Mucosa of rectum (tissue), 2 donors: Measurements from ENCODE around the gene ACAP1.
"Not testable (repeated sequence)": the region's sequence is repeated elsewhere in the genome, so short reads cannot be mapped to it uniquely, and the experiment has no call there.

Experiments used
- H3K27ac ChIP-seq, 2 donors: one replicate each; pipeline ENCODE4 v1.7.0; 2013; ENCODE audit warnings: inconsistent platforms in 2 of 2, low read depth in 2 of 2, low read length in 2 of 2
- H3K27me3 ChIP-seq, 2 donors: one replicate each; pipeline ENCODE4 v1.7.0; 2013; ENCODE audit warnings: low read length in 2 of 2; ENCODE audit not compliant: control insufficient read depth in 2 of 2, insufficient read depth in 2 of 2
- H3K36me3 ChIP-seq, 2 donors: one replicate each; pipeline ENCODE4 v1.7.0; 2013; ENCODE audit warnings: low read length in 2 of 2; ENCODE audit not compliant: control insufficient read depth in 2 of 2, insufficient read depth in 2 of 2
- H3K4me1 ChIP-seq, 2 donors: one replicate each; pipeline ENCODE4 v1.7.0; 2013; ENCODE audit warnings: low read length in 2 of 2, mild to moderate bottlenecking in 1 of 2; ENCODE audit not compliant: control insufficient read depth in 2 of 2, insufficient read depth in 2 of 2
- H3K4me3 ChIP-seq, 2 donors: one replicate each; pipeline ENCODE4 v1.7.0; 2013; ENCODE audit warnings: low read length in 2 of 2
- H3K9ac ChIP-seq, 2 donors: one replicate each; pipeline ENCODE4 v1.7.0; 2013; ENCODE audit warnings: low read length in 2 of 2, low read depth in 1 of 2, mild to moderate bottlenecking in 1 of 2
- H3K9me3 ChIP-seq, 2 donors: one replicate each; pipeline ENCODE4 v1.7.0; 2013; ENCODE audit warnings: low read length in 2 of 2; ENCODE audit not compliant: control insufficient read depth in 2 of 2
- donor health status: healthy.
- donor health status: Normal muscosa, but diverticular disease.

ACAP1 gene

DNA sequence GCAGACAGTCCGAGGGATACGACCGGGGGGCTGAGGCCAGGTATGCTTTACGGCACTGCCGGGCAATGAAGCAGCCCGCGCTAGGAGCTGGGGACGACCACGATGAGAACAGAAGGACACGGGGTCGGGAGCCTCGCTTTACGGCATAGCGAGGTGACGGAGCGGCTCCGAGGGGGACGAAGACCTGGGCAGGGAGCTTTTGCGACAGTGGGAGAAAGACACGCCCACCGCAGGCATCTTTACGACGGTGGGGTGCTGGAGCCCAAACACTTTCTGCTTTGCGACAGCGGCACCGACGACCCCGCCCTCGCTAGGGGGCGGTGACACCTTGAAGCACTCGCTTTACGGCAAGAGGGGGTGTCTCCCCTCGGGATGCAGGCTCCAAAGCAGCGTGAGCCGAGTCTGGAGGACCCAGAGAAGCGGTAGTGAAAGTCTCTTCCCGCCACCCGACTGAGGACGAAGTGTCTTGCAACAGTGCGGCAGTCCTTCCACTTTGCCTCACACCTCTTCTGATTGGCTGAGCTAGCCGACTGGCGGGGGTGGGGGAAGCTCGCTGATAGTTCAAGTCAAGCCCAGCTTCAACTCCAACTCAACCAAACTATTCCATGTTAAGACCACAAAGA lies 6.8 kb upstream of the ACAP1 start:
- Histone ChIP-seq H3K27ac (peak overlapping the region; percentile 92 to 96), H3K27me3 (no peaks in the 10 kb centered on the region), H3K9me3 (no peaks in the 10 kb centered on the region), H3K4me3 (peak overlapping the region; percentile 95 to 97), H3K36me3 (peaks cover 3 to 20% of the 10 kb centered on the region in 2 donors), H3K4me1 (peaks cover 7 to 23% of the 10 kb centered on the region in 2 donors), H3K9ac (peak overlapping the region; percentile 79 to 89)

DNA sequence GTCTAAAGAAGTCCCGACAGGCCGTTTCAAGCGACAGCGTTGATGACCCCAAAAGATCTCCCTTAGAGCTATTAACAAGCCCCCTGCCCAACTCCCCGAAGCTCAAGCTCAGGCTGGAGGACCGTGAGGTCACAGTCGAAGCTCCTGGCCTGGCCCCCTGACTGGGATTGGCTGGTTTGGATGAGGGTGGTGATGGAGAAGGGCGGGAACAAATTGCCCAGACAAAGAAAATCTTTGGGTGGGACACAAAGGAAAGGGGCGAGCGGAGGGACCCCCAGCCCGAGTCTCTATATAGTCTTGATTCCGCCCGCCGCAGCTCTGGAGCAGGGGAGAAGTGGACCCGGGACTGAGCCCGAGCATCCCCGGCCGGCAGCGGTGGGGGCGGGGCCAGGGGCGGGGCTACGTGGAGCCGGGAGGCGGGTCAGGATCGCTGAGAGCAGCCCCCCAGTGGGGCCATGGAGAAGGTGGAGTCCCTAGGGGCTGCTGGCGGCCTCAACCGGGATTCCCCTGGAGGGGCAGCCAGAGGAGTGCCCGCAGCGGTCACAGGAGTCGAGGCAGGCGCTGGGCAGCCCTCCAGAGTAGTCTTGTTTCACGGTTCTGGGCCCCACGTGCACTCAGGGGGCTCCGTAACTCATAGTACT lies 6.2 kb upstream of the ACAP1 start:
- peaks cover 7 to 22% of the 10 kb centered on the region in 2 donors for H3K4me1 ChIP-seq
- peak overlapping the region; percentile 79 to 89 for H3K9ac ChIP-seq
- no peaks in the 10 kb centered on the region for H3K9me3 ChIP-seq
- peaks cover 0 to 16% of the 10 kb centered on the region in 2 donors for H3K36me3 ChIP-seq
- no peaks in the 10 kb centered on the region for H3K27me3 ChIP-seq
- H3K27ac ChIP-seq = peak overlapping the region; percentile 92 to 96
- peak overlapping the region; percentile 95 to 97 for H3K4me3 ChIP-seq

- H3K27me3 ChIP-seq = peaks cover 0 to 2% of the 10 kb centered on the region in 2 donors
- H3K36me3 ChIP-seq = peaks cover 0 to 12% of the 10 kb centered on the region in 2 donors
- H3K4me1 ChIP-seq = peaks cover 7 to 22% of the 10 kb centered on the region in 2 donors
- H3K4me3 ChIP-seq = peak overlapping the region; percentile 95 to 97
- no peaks in the 10 kb centered on the region for H3K9me3 ChIP-seq
- peak overlapping the region; percentile 92 to 96 for H3K27ac ChIP-seq
- H3K9ac ChIP-seq = peak overlapping the region in 1 of 2 donors; percentile 24
Measured at GRCh38 chr17:7330638-7331015, 5.7 kb upstream of the ACAP1 start.

DNA sequence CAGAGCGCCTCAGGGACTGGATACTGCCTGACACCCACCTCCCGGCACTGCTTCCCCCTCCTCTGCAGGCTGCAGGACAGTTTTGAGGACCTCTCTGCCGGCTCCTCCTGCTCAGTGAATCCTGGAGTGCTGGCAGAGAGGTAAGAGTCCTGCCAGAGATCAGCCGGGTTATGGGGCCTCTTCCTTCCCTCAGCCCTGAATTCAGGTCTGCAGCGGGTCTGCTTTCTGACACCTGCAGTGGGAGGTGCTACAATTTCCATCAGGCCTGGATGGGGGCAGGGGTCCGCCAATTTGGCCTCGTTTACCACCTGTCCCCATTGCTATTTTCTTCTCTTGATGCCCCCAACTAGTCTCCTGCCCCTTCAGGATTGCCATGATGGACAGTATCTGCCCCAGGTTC lies 4.2 kb upstream of the ACAP1 start:
- H3K9me3 ChIP-seq = no peaks in the 10 kb centered on the region
- peaks cover 0 to 2% of the 10 kb centered on the region in 2 donors for H3K27me3 ChIP-seq
- no peaks in the 10 kb centered on the region for H3K36me3 ChIP-seq
- peaks cover 7 to 28% of the 10 kb centered on the region in 2 donors for H3K4me1 ChIP-seq
- no peak overlapping the region for H3K9ac ChIP-seq
- no peak overlapping the region for H3K27ac ChIP-seq
- no peak overlapping the region for H3K4me3 ChIP-seq

DNA sequence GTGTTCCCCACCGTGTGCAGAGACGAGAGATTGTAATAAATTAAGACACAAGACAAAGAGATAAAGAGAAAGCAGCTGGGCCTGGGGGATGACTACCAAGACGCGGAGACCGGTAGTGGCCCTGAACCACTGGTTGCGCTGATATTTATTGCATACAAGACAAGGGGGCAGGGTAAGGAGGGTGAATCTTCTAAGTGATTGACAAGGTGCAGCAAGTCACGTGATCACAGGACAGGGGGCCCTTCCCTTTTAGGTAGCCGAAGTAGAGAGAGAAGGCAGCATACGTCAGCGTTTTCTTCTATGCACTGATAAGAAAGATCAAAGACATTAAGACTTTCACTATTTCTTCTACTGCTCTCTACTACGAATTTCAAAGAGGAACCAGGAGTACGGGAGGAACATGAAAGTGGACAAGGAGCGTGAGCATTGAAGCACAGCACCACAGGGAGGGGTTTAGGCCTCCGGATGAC lies 3.7 kb upstream of the ACAP1 start:
- H3K4me3 ChIP-seq, H3K36me3 ChIP-seq, H3K9ac ChIP-seq, H3K9me3 ChIP-seq, H3K27me3 ChIP-seq, H3K27ac ChIP-seq: not testable (repeated sequence)
- peaks cover 7 to 28% of the 10 kb centered on the region in 2 donors for H3K4me1 ChIP-seq

DNA sequence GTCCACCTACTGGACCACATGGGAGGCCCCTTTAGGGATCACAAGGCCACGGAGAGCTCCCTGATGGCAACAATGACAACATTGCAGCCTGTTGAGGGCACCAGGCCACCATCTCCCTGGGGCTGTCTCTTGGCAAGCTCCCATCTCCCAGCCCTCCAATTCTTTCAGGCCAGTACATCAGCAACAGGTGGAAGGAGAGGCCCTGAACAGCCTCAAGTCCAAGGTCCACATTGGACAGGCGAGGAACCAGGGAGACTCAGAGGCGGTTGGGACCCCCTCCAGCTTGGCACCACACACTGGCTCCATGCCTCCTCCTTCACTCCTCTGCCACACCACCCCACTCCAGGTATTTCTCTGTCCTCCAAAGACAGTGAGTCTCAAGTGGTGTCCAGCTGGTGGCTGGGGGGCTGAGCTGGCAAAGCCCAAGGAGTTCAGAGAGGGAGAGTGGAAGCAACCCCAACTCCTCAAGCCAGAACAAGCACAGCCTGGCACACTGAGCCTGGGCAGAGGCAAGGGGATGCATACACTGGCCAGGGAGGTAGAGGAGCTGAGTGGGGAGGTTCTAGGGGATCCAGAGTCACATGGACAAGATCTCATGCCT lies 1.3 kb upstream of the ACAP1 start:
- Histone ChIP-seq H3K36me3 (no peaks in the 10 kb centered on the region), H3K27me3 (peaks cover 0 to 2% of the 10 kb centered on the region in 2 donors), H3K9ac (no peak overlapping the region), H3K4me3 (no peak overlapping the region), H3K27ac (no peak overlapping the region), H3K4me1 (peaks cover 0 to 18% of the 10 kb centered on the region in 2 donors), H3K9me3 (no peaks in the 10 kb centered on the region)

DNA sequence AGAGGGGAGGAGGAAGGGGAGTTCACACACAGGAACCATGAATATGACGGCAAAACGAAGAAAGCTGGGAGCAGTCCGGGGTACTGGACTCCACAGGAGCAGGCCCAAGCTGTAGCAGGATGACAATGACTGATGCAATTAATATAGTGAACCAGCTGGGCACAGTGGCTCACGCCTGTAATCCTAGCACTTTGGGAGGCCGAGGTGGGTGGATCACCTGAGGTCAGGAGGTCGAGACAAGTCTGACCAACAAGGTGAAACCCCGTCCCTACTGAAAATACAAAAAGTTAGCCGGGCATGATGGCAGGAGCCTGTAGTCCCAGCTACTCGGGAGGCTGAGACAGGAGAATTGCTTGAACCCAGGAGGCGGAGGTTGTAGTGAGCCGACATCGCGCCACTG lies 564 bp upstream of the ACAP1 start:
- not testable (repeated sequence) for H3K9ac ChIP-seq, H3K36me3 ChIP-seq, H3K9me3 ChIP-seq, H3K27me3 ChIP-seq, H3K4me3 ChIP-seq
- Histone ChIP-seq H3K4me1 (peaks cover 0 to 12% of the 10 kb centered on the region in 2 donors), H3K27ac (peak overlapping the region in 1 of 2 donors; percentile 48)

- not testable (repeated sequence) for H3K27me3 ChIP-seq, H3K4me1 ChIP-seq, H3K9me3 ChIP-seq, H3K36me3 ChIP-seq, H3K27ac ChIP-seq, H3K9ac ChIP-seq
- H3K4me3 ChIP-seq = peak overlapping the region in 1 of 2 donors; percentile 75
Measured at GRCh38 chr17:7337600-7337999, 1.3 kb downstream of the ACAP1 start.

DNA sequence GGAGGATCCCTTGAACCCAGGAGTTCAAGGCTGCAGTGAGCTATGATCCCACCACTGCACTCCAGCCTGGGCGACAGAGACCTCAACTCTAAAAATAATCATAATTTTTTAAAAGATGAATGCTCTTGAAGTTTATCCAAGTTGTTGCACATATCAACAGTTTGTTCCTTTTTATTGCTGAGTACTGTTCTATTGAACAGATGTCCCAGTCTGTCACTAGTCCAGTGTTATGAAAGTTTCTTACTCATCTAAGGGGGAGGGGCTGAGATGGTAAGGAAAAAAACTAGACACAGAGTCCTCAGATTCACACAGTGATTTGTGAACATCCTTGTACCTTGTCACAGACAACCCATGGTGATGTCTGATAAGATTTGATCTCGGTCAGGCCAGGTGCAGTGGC lies 3.9 kb downstream of the ACAP1 start:
- H3K4me3 ChIP-seq = no peak overlapping the region
- no peak overlapping the region for H3K9ac ChIP-seq
- H3K4me1 ChIP-seq = peaks cover 0 to 10% of the 10 kb centered on the region in 2 donors
- H3K9me3 ChIP-seq = no peaks in the 10 kb centered on the region
- peaks cover 2 to 4% of the 10 kb centered on the region in 2 donors for H3K27me3 ChIP-seq
- H3K36me3 ChIP-seq = peaks cover 0 to 5% of the 10 kb centered on the region in 2 donors
- no peak overlapping the region for H3K27ac ChIP-seq

GRCh38 chr17:7341842-7342241 lies 5.5 kb downstream of the ACAP1 start:
- no peak overlapping the region for H3K27ac ChIP-seq
- H3K9ac ChIP-seq = no peak overlapping the region
- no peak overlapping the region for H3K4me3 ChIP-seq
- H3K4me1 ChIP-seq = peaks cover 0 to 4% of the 10 kb centered on the region in 2 donors
- H3K36me3 ChIP-seq = peaks cover 0 to 5% of the 10 kb centered on the region in 2 donors
- no peaks in the 10 kb centered on the region for H3K9me3 ChIP-seq
- peaks cover 0 to 4% of the 10 kb centered on the region in 2 donors for H3K27me3 ChIP-seq
